CD4-positive, alpha-beta T cell treated with Interleukin-10 for 1 hour (primary cell): ENCODE measurements around the gene MTA1.

Experiments used
- DNase-seq: peaks from one replicate; pipeline ENCODE4 v3.0.0-alpha.2; 2020

Gene MTA1

DNA sequence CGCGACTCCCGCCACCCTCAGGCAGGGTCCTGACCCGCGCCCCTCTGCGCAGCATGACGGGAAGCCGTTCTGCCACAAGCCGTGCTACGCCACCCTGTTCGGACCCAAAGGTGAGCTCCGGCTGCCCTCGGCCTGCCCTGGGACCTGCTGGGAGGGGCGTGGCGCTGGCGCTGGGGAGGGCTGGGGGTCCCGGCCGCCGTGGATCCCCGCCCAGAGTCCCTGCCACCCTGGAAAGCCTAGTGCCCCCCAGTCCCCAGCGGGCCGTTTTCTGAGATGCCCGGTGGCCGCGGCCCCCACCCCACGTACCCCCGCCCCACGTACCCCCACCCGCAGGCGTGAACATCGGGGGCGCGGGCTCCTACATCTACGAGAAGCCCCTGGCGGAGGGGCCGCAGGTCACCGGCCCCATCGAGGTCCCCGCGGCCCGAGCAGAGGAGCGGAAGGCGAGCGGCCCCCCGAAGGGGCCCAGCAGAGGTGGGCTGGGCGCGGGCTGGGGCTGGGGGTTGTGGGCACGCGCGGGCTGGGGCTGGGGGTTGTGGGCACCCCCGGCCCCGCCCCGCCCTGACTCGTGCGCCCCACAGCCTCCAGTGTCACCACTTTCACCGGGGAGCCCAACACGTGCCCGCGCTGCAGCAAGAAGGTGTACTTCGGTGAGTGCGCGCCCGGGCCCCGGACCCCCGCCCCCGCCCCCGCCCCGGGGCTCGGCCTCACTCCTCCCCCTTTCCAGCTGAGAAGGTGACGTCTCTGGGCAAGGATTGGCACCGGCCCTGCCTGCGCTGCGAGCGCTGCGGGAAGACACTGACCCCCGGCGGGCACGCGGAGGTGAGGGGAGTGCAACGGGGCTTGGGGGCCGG lies 59.0 kb downstream of the MTA1 start:
- peak; percentile 55 for DNase-seq

DNA sequence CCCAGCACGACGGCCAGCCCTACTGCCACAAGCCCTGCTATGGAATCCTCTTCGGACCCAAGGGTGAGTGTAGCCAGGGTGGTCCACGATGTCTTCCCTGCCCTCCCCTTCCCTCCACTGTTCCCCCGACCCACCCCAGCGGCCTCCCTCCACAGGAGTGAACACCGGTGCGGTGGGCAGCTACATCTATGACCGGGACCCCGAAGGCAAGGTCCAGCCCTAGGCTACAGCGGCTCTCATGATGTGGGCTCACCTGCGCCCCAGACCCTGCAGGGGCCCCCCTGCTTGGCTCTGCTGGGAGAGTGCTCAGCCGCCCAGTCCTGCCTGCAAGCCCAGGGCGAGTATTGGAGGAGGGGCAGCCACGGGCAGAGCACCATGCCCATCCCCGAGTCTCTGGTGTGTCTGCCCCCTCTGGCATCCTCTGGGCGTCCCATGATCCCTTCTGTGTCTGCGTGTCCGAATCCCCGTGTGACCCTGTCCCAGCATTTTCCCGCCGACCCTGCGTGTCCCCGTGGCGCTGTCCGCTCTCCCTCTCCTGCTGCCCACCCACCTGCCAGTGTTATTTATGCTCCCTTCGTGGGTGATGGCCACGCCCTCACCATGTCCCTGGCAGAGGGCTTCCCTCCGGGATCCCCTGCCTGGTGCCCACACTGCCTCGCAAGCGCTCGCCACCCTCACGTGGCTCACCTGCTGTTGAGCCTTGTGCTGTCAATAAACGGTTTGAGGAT lies 60.0 kb downstream of the MTA1 start:
- peak; percentile 23 for DNase-seq

DNA sequence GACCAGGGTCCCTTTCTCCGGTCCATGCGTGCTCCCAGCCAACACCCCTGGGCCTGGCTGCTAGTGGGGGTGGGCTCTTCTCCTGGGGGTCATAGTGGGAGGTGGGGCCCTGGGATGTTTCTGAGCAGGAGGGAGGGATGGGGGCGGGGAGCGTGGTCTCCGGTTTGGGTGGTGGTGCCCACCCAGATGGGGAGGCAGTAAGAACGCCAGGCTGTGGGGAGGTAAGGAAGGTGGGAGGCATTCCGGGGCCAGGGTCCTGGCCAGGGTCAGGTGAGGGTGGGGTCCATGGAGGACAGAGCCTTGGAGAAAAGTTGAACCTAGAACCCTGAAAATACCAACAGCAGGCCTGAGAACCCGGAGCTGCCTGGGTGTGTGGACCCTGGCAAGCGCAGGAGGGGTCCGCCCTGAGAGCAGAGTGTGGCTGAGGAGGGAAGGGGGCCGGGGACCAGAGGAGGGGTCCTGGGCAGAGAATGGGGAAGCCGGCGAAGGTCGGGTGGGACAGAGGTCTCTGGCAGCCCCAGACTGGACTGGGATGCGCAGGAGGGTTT lies 60.6 kb downstream of the MTA1 start:
- no peak for DNase-seq

DNA sequence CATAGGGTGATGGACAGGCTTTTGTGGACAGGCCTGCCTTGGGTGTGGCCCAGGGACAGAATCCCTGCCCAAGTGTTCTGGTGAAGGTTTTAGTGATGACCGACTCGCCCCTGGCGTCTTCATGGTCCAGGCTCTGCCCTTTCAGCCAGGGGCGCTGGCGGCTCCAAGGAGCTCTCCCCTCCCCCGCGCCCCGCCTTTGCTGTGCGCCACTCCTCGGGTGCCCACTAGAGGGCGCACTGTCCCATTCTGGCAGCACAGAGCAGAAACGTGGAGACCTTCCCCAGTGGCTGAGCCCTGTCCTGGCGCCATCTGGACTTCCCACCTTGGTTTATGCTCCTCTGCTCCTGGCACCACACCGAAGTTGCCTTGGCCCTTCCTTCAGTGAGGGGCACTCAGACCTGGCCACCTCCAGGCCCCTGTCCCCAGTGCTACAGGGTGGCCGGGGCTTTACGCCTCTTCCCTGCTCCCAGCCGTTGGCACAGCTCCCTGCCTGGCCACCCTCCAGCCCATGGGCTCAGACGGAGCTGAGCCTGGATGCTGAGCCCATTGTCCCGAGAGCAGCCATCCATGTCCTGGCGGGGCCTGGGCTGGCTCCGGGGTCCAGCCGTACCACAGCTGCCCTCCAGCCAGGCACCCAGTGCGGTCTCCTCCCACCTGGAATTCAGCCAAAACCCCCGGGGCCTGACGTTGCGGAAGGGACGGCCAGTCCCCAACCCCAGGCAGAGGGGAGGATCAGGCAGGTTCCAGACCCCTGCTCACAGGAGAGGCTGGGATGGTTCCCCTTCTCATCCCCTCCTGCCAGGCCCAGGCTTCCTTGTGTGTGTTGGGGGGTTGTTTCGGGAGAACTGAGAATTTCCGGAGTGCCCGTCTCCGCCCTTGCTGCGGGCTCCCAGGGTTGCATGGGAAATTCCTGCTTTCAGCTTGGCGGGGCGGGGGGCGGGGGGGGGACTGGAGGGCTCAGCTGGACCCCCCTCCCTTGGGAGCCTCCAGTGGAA lies 61.5 kb downstream of the MTA1 start:
- DNase-seq = peak; percentile 94

DNA sequence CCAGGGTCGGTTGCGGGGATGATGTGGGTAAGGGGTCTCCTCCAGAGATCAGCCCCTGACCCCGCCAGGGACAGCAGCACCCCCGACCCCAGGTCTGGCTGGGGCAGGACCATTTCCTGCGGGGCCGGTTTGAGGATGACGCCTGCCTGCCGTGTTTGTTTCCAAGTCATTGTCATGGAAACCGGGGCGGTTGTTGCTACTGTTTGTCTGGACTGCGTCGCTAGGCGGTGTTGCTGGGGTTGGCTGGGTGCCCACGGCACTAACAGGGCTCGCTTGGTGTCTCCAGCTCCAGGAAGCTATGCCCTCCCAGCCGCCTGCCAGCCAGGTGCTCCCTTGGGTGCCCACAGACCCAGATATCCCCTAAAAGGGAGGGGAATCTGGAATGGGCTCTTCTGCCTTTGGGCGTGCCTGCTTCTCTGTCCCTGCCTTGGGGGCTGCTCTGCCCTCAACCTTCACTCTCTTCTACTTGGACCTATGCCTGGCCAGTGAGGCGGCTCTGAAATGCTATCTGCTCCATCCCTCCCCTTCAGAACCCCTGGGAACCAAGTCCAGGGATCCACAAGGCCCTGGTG lies 62.3 kb downstream of the MTA1 start:
- DNase-seq = peak; percentile 99

DNA sequence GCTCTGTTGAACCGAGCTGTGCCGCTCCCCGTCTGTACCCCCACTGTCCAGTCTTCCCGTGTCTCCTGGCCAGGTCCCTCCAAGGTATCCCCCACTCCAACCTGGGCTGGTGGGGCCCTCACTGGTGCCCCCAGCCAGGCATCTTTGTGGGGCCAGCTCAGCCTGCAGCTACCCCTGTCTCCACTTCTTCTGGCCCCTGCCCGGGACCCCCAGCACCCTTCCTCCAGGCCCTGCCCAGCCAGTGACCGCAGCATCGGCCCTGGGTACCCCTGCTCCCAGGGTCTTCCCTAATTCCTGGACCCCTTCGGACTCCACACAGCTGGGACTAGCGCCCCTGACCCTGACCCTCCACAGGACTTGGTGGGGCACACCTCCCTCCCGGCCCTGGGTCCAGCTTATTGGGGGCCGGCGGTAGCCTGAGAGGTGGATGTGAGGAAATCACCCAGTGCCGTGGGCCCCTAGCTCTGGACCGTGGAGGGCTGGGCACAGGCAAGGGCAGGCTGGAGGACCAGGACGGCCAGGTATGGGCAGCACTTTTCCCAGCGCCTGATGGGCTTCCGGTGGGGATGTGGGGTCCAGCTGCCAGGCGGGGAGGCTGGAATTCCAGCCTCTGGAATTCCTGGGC lies 63.0 kb downstream of the MTA1 start:
- no peak for DNase-seq

DNA sequence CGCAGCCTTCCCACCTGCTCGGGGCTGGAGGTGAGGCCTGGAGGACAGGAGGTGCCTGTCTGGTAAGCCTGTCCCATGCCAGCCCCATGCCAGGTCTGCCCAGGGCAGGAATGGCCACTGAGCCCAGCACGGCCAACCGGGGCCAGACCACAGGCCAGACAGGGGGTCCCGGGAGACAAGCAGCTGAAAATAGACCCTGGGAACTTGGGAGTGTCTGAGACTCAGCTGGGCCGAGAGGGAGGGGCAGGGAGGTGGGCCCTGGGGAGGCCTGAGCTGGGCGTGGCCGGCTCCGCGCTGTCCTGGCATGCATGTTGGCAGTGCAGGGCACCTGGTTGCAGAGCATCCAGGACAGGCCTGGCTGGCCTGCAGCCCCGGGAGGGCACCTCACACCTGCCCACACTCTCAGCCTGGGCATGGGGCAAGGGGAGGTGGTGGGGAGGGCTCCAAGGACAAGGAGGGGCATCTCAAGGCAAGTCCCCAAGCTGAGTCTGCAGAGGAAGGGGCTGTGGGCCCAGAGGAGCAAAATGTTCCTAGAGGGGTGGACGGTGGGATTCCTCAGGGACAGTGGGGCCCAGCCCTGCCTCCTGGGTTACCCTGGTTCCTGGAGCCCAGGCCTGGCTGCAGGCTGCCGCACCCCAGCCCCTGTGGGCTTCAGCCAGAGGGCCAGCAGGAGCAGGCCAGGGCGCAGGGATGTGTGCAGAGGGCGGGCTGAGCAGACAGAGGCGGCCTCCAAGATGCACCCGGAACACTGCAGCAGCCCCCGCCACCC lies 63.9 kb downstream of the MTA1 start:
- no peak for DNase-seq

DNA sequence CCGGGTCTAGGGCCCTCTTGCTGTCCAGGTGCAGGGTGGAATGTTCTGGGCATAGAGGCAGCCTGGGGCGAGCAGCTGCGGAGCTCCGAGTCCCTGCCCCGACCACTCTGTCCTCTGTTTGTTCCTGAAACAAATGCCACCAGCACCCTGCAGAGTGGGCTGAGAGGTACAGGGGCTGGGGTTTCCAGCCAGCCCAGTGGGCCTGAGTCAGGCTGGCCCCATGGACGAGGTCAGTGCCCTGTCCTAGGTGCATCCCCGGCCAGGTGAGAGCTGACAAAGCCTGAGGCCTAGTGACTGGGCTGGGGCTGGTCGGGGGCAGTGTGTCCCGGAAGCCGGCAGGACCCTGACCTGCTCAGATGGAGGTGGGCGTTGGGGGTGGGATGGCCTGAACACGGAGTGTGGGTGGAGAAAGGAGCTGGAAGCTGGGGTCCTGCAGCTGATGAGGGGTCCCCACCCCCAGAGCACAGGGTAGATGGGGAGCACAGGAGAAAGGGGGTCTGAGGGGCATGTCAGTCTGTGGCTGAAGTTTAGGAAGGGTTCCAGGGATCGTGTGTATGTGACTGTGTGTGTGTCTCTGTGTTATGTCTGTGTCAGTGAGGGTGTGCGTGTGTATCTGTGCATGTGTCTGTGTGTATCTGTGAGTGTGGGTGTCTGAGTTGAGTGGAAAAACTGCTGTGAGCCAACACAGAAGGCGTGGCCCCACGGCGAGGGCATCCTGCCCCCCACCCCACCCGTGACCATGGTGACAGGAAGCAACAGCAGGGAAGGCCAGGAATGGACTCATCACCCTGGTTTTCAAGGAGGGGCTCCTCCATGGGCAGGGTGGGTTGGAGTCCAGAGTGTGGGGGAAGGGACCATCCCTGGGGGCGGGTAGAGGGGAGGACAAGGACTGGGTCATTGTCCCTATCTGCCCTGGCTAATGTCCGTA lies 64.7 kb downstream of the MTA1 start:
- DNase-seq = peak; percentile 83

DNA sequence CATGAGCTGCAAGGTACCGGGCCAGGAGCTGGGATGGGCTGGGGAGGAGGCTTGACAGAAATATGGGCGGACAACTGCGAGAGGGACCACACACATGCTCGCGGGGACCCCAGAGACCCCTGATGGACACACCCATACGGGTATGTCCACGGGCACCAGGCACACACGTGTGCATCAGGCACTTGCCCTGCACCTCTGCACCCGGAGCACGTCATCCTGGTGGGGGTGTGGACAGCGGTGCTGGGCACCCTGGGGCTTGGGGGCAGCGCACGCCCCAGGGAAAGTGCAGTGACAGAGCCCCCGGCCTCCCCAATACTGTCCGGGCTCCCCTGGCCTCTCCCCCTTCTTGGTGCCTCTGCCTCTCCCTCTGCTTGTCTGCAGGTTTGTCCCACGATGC lies 65.4 kb downstream of the MTA1 start:
- DNase-seq = no peak

DNA sequence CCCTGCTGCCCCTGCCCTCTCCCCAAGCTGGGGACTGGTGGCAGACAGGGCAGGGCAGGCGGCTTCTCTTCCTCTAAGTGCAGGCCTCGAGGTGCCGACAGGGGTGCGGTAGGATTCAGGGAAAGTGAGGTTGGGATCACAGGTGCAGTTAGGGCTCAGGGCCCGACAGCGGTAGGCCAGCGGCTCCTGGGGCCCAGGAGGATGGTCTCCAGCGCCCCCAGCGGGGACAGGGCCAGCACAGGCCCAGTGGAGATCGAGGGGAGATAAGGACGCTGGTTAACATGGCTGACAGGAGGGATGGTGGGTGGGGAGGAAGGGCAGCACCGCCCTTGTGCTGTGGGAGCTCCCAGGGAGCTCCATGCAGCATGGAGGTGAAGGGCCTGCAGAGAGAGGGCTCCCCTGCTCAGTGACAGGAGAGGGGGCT lies 66.1 kb downstream of the MTA1 start:
- peak; percentile 83 for DNase-seq

DNA sequence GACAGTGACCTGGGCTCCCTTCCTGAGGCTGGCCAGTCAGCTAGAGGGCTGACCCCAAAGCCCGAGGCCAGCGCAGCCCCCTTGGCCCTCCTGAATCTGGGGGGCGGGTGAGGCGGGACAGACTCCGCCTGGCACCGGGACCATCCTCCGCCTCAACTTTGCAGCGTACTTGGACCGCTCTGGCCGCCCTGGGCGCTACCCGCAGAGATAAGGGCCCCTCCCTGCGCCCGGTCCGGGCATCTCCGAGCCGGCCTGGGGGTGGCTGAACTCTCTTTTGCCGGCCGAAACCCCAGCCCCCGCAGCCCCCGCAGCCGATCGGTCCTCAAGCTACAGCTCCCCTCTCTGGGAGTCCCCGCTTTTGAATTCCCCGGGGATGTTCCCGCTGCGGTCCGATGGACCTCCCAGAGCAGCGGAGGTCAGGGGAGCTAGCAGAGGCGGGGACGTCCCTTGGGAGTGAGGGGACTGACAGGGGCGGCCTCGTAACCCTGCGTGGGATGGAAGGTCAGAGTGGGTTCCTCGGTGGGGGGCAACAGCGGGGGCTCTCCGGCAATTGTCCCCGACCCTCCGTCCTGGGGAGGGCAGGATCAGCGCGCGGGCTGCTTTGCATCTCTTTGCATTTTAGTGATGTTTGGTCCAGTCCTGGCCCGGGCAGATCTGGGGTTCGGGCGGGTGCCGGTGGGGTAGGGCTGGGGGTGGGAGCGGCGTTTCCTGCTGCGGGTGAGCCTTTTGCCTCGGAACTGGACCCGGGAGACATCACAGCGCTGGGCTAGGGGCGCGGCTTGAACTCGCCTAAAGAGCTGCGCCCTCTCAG lies 66.7 kb downstream of the MTA1 start, which contains the start of gene CRIP1:
Gene CRIP1, plus strand, starts transcription at position 724 of the 811 bp plus-strand sequence. CDS start 374 bp downstream, outside the sequence.
- peak; percentile 28 for DNase-seq

DNA sequence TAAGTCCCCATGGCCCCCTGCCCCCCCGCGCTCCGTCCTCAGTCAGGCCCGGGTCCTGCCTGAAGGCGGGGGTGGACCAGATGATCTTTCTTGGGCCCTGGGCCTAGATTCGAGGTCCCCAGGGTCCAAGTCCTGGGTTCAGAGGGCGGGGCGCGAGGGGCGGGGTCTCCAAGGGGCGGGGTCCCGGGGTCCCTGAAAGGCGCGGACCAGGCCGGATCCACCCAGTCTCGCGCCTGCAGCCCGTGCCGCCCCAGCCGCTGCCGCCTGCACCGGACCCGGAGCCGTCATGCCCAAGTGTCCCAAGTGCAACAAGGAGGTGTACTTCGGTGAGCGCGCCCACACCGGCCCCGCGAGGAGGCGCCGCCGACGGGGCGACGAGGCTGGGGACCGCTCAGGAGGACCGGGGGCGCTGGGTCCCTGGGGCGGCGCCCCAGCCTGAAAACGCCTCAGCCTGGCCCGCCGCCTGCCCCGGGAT lies 67.4 kb downstream of the MTA1 start:
- peak; percentile 86 for DNase-seq

DNA sequence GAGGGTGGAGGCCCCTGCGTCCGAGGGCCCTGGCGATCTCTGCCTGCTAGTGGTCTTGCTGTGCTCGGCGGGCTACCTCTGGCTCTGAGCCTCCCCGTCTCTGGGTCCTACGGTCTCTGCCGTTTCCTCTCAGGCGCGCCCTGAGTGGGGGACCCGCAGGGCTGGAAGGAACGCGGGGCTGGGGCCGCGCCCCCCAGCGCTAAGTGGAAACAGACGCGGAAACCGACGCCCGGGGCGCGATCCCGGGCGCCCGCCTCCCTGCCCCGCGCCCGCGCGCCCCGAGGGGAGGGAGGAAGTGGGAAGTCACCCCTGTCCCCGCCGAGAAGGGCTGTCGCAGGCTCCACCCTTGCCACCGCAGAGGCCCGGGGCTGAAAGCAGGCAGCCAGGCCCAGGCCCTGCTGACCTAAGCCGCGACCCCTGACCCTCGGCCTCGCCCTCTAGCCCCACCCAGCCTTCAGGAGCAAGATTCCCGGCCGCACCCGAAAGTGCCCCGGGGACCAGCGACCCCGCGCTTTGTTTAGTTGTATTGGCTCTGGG lies 67.9 kb downstream of the MTA1 start:
- peak; percentile 84 for DNase-seq

DNA sequence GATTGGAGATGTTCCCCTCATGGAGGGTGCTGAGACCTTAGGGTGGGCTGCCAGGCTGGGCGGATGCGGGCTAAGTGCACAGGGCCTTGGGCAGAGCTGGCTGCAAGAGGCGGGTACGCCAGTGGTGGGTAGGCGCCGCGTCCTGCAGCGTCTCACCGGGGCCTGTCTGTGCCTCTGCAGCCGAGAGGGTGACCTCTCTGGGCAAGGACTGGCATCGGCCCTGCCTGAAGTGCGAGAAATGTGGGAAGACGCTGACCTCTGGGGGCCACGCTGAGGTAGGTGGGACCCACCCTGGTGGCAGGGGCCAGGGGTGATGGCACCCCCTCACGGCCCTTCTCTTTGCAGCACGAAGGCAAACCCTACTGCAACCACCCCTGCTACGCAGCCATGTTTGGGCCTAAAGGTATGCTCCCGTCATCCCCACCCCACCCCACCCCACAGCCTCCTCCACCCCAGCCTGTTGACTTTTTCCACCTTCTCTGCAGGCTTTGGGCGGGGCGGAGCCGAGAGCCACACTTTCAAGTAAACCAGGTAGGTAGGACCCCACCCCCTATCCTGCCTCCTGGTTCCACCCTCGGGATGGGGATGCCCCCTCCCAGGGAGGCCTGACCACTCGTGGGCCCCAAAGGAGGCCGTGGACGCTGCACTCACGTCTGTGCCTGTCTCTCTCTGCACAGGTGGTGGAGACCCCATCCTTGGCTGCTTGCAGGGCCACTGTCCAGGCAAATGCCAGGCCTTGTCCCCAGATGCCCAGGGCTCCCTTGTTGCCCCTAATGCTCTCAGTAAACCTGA lies 68.6 kb downstream of the MTA1 start:
- DNase-seq = peak; percentile 50

DNA sequence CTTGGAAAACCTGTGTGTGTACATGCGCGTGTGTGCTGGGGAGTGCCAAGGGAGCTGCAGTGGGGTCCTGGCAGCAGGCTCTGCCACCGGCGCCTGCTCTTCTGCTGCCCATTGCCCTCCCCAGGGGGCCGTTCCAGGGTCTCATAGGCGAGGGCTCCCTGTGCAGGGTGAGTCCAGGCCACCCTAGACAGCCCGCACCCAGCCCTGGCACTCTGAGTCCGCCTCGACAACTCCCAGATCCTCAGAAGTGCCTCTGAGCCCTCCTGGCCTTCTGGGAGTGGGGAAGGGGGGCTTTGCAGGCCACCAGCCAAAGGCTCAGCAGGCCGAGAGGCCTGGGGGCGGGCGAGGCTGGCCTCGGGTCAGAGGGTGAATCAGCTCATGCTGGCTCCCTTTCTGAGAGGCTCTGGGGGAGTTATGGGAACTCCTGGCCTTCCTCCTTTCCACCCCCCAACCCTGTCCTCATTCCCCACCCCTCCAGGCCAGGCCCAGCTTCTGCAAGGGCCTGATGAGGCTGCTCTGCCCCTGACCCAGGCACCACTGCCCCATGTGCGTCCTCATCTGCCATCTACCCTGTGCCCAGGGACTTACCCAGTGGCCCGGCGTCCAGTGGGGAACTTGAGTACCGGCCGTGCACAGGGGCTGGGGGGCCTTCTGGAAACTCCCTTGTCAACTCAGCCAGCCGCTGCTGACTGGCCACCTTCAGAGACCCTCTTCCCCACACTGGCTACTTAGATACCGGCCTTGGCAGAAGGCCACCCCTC lies 69.3 kb downstream of the MTA1 start:
- peak; percentile 46 for DNase-seq

DNA sequence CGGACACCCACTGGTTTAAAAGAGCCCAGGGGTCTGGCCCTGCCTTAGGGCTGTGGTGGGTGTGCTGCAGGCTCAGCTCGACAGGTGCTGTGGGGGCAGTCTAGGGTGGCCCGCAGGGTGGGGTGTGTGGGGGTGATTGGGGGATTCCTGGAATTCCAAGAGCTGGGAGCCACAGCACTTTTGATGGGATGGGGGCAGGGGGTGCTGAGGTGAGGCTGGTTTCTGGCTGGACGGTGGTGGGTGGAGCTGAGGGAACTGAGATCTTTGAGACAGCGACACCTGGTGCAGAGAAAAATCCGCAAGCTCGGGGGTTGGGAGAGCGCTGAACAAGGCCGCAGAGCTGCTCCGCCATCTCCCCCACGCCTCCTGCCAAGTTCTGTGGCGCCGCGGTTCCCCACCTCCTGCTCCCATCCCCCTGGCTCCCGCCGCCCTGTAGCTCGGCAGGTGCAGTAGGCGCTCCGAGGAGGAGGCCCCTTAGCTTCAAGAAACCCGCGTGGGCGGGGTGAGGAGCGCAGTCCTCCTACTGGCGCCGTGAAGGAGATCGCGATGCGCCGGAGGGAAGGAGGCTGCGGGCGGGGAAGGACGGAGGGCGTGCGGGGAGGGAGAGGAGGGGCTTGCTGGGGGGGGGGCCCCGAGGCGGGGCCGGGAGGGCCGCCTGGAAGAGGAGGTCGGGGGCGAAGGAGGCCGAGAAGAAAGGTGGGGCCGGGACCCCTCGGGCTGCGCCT lies 70.1 kb downstream of the MTA1 start:
- peak; percentile 90 for DNase-seq
